HFF-Myc (cell line): ENCODE results near the gene IGFBP4.

Source experiments
- DNase-seq: peaks from one replicate; pipeline ENCODE4 v3.0.0-alpha.2; 2011; ENCODE audit warnings: low read depth; ENCODE audit errors: extremely low read depth
- H3K4me3 ChIP-seq: replicated peaks from 2 replicates; pipeline ENCODE4 v1.5.1; 2011; ENCODE audit warnings: low read depth, mild to moderate bottlenecking, control low read depth, low read length
- CTCF ChIP-seq: IDR thresholded peaks from 2 replicates; pipeline ENCODE4 v1.5.1; 2012; ENCODE audit warnings: mild to moderate bottlenecking, low read depth, low read length, control low read depth; ENCODE audit errors: missing control alignments

IGFBP4 gene

GRCh38 chr17:40503154-40503553, 59.9 kb downstream of the IGFBP4 start:
- TF ChIP-seq CTCF, result no peak
- DNase-seq, result no peak
- H3K4me3 ChIP-seq, result no peak overlapping the region

GRCh38 chr17:40506786-40507185, 63.5 kb downstream of the IGFBP4 start:
- H3K4me3 ChIP-seq, result no peak overlapping the region
- no peak for DNase-seq
- no peak for TF ChIP-seq CTCF
